CD4-positive, alpha-beta T cell treated with Interleukin-17A for 4 hours (primary cell): ENCODE measurements around the gene FLYWCH1.
"Not testable (repeated sequence)": the region's sequence is repeated elsewhere in the genome, so short reads cannot be mapped to it uniquely, and the experiment has no call there.

Source experiments
- DNase-seq: peaks from one replicate; pipeline ENCODE4 v3.0.0-alpha.2; 2020; ENCODE audit warnings: mixed read lengths

Gene FLYWCH1

DNA sequence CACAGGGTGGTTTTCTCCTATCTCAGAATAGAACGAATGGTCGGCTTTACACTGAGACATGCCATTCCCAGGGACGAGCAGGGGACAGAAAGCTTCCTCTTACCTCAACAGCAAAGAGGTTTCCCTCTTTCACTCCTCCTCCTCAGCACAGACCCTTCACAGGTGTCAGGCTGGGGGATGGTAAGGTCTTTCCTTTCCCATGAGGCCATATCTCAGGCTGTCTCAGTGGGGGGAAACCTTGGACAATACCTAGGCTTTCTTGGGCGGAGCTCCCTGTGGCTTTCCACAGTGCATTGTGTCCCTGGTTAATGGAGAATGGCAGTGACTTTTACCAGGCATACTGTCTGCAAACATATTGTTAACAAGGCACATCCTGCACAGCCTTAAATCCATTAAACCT, 16.4 kb downstream of the FLYWCH1 start:
- DNase-seq: not testable (repeated sequence)

DNA sequence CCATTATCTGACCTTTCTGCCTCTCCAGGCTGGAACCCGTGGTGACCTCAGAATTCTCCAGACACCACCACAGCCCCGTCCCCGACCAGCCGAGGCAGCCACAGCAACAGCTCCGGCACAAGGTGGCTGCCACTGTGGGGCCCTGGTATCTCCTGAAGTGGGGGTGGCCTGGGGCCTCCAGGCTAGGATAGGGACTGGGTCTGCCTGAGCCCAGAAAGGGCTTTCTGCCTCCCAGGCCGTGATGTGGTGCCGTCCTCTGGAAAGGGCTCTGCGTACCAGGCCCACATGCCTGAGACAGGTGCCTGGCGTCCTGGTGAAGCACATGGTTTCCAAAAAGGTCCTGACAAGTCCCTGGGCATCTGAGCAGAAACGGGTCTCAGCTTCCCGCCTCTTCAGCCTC, 17.1 kb downstream of the FLYWCH1 start:
- no peak for DNase-seq

DNA sequence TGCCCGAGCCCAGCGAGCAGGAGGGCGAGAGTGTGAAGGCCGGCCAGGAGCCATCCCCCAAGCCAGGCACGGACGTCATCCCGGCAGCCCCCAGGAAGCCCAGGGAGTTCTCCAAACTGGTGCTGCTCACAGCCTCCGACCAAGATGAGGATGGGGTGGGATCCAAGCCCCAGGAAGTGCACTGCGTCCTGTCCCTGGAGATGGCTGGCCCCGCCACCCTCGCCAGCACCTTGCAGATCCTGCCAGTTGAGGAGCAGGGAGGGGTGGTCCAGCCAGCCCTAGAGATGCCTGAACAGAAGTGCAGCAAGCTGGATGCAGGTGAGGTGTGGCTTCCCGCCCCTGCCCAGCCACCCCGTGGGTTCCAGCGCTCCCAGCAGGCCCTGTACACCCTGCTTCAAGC, 18.0 kb downstream of the FLYWCH1 start:
- DNase-seq: no peak

DNA sequence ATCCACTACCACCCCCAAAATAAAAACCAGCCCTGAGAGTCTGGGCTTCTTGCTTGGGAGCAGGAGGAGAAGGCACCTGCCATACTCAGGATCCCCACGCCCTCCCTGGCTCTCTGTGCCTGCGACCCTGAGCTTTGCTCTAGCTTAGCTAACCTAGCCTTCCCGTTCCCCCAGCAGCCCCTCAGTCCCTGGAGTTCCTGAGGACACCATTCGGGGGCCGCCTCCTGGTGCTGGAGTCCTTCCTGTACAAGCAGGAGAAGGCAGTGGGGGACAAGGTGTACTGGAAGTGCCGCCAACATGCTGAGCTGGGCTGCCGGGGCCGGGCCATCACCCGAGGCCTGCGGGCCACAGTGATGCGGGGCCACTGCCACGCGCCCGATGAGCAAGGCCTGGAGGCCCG, 18.5 kb downstream of the FLYWCH1 start:
- DNase-seq: no peak

DNA sequence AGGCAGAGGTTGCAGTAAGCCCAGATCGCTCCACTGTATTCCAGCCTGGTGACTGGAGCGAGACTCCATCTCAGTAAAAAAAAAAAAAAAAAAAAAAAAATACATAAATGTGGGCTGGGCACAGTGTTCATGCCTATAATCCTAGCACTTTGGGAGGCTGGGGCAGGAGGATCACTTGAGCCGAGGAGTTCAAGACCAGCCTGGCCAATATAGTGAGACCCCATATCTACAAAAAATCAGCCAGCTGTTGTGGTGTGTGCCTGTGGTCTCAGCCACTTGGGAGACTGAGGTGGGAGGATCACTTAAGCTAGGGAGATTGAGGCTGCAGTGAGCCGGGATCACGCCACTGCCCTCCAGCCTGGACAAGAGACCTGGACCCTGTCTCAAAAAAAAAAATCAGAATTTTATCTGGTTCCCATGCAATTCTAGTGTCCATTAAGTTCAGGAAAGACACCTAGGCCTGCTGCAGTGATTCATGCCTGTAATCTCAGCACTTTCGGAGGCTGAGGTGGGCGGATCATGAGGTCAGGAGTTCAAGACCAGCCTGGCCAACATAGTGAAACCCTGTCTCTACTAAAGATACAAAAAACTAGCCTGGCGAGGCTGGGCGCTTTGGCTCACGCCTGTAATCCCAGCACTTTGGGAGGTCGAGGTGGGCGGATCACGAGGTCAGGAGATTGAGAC, 19.6 kb downstream of the FLYWCH1 start:
- not testable (repeated sequence) for DNase-seq

DNA sequence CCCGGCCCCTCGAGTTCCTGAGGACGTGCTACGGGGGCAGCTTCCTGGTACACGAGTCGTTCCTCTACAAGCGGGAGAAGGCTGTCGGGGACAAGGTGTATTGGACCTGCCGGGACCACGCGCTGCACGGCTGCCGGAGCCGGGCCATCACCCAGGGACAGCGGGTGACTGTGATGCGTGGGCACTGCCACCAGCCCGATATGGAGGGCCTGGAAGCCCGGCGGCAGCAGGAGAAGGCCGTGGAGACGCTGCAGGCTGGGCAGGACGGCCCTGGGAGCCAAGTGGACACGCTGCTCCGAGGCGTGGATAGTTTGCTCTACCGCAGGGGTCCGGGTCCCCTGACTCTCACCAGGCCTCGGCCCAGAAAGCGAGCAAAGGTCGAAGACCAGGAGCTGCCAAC, 21.4 kb downstream of the FLYWCH1 start:
- DNase-seq: no peak

DNA sequence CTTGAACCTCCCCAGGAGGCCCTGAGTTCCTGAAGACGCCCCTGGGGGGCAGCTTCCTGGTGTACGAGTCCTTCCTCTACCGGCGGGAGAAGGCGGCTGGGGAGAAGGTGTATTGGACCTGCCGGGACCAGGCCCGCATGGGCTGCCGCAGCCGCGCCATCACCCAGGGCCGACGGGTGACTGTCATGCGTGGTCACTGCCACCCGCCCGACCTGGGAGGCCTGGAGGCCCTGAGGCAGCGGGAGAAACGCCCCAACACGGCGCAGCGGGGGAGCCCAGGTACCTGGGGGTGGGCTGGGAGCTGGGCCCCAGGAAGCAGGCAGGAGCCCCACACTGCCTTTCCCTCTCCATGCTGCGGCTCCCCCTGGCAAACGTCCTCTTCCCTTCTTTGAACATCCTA, 22.0 kb downstream of the FLYWCH1 start:
- DNase-seq: no peak

DNA sequence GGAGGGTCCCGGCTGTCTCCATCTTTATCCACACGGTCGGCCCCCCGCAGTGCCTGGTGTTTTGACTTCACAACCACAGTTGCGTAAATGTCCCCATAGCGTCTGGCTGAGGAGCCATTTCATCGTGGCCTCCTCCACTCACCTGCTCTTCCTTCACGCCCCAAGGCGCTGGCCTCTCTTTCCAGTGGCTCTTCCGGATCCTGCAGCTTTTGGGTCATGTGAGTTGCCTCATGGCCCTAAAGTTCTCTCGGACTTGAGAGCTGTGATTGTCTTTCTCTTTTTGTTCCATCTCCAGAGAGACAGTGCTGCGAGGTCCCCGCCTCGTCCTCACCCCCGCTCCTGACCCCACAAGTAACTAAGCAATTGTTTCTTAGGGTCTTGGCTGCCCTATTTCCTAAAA, 22.7 kb downstream of the FLYWCH1 start:
- no peak for DNase-seq

DNA sequence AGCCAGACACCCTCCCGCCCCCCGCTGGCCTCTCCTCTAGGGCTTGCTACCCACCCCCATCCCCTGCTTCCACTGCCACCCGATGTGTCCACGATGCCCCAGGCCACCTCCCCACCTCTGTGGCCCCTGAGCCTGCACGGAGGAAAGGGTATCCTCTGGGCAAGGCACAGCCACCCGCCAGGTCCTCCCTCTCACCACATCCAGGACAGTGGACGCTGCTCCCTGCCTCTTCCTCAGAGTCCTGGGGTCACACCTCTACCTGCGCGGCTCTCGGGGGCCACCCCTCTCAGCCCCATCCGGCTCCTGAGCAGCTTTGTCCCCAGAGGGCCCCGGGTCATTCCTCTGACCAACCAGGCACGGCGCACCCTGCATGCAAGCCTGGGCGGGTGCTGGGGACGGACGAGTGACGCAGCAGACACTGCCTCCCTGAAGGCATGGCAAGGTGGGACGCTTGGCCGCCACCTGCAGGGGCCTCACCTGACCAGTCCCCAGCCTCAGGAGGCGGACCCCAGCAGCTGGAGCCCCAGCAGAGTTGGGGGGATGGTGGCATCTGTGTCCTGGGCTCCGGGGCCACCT, 24.8 kb downstream of the FLYWCH1 start:
- no peak for DNase-seq

DNA sequence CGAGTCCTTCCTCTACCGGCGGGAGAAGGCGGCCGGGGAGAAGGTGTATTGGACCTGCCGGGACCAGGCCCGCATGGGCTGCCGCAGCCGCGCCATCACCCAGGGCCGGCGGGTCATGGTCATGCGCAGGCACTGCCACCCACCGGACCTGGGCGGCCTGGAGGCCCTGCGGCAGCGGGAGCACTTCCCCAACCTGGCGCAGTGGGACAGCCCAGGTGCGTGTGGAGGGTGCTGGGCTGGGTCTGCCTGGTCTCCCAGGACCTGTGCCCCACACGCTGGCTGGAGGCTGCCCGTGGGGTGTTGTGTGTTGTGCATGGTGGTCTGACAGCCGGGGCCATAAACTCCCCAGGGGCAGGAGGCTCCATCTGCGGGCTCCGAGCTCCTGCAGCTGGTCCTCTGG, 25.4 kb downstream of the FLYWCH1 start:
- DNase-seq: no peak

DNA sequence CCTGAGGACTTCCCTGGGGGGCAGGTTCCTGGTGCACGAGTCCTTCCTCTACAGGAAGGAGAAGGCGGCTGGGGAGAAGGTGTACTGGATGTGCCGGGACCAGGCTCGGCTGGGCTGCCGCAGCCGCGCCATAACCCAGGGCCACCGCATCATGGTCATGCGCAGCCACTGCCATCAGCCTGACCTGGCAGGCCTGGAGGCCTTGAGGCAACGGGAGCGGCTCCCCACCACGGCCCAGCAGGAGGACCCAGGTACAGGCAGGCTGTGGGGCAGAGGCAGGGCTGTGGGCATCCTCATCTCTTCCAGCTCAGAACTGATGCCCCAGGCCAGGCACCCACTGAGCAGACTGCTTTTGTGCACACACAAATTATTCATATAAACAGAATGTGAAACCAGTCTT, 26.5 kb downstream of the FLYWCH1 start:
- DNase-seq: no peak

DNA sequence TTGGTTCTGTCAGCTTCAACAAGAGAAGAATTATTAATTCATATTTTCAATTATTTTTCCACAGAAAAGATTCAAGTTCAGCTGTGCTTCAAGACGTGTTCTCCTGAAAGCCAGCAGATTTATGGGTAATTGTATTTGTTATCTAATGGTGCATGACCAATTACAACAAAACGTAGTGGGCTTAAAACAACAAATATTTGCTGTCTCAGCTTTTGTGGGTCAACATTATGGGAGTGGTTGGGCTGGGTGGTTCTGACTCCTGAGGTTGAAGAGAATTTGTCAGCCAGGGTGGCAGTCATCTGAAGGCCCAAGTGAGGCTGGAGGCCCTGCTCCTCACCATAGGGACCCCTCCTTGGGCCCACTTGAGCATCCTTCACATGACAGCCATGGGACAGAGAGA, 28.2 kb downstream of the FLYWCH1 start:
- DNase-seq: no peak

DNA sequence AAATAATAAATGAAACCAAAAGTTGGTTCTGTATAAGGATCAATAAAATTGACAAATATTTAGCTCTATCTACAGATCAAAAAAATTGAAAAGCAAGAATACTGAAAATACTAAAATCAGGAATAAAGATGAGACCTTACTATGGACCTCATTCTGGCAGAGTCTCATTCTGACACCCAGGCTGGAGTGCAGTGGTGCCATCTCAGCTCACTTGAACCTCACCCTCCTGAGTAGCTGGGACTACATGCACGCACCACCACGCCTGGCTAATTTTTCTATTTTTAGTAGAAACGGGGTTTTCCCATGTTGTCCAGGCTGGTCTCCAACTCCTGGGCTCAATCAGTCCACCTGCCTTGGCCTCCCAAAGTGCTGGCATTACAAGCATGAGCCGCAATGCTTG, 30.3 kb downstream of the FLYWCH1 start:
- DNase-seq: no peak

DNA sequence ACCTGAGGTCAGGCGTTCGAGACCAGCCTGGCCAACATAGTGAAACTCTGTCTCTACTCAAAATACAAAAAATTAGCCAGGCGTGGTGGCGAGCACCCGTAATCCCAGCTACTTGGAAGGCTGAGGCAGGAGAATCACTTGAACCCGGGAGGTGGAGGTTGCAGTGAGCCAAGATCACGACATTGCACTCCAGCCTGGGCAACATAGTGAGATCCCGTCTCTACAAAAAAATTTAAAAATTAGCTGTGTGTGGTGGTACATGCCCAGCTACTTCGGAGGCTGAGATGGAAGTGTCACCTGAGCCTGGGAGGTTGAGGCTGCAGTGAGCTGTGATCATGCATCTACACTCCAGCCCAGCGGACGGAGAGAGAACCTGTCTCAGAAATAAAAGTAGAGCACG, 32.0 kb downstream of the FLYWCH1 start:
- not testable (repeated sequence) for DNase-seq

DNA sequence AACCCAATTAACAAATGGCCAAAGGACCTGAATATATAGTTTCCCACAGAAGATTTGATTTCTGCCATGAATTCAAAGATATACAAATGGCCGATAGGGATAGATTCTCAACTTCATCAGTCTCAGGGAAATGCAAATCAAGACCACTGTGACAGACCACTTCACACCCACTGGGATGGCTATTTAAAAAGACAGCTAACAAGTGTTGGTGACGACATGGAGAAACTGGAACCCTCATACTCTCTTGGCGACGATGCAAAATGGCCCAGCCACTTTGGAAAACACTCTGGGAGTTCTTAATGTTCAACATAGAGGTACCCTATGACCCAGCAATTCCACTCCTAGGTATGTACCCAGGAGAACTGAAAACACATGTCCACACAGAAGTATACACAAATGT, 34.9 kb downstream of the FLYWCH1 start:
- no peak for DNase-seq

DNA sequence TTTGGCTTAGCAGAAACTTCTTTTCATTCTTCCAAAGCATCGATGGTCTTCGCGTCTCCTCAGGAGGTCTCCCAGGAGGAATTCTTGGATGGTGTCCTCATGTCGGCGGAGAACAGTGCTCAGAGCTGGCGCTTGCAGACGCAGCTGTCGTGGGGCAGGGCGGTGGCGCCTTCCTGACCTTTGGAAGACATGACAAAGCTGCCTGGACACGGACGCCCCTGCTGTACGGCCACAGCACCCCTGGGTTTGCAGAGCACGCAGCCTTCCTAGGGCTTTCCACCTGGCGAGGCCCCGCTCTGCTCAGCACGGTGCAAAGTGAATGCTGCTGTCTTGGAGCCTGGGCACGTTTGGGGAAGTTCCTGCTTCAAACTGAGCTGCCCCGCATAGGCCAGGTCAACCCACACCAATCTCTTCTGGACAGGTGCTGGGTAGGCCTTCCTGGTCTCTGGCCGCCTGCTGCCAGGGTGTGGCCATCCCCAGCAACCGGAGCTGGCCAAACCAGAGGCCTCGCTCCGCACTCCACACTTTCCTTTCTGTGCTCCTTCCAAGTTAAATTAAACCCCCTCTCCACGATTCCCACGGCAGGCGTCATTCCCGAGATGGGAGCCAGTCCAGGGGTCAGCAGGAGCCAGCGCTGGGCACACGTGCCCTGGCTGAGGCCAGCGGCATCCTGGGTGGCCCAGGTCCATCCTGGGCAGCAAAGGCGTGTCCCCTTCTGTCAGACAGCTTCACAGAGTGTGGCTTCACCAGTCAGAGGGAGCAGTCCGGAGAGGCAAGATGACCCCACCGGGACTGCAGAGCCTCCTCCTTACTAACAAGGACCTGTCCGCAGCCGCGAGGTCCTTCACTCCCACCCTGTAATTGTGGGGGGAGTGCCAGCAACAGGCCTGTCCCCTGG, 37.3 kb downstream of the FLYWCH1 start:
- DNase-seq: no peak

DNA sequence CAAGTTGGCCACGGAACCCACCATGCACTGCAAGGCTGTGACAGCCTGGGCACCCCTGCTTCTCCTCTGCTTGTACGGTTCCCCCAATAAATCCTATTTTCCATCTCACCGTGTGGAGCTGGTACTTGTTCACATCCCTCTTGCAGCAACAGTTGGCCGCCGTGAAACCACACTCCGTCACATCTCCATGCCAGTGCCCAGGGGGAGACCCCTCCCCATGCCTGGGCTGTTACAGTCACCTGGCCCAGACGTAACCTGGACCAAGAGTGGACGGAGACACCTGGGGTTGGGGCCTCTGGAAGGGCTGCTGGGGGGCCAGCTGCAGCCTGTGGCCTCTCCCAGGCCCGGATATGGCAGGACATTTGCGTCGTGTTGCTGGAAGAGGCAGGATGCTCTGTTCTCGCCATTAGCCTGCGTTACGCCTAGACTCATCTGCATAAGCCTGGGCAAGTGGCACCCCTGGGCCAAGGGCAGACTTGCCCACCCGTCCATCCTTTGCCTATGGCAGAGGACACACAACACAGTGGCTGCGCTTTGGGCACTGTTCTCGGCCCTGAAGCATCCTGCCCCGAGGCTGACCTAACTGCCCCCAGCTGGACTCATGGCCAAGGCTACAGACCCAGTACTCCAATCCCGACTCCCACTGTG, 38.1 kb downstream of the FLYWCH1 start:
- DNase-seq: no peak

DNA sequence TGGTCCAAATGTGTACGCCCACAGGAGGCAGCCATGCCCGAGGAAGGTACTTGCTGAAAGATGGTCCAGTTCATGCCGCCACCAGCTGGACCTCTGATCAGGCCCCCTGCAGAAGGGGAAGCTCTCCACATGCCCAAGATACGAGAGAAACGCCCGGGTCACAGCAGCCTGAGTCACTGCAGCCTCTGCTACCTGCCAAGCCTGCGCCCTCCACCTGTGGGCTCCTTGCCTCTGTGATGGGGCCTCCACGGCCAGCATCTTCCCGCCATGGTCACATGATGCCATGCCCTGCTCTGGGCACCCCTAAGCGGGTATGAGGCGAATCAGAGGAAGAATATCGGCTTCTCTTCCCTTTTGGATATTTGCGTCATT, 38.6 kb downstream of the FLYWCH1 start:
- DNase-seq: no peak

DNA sequence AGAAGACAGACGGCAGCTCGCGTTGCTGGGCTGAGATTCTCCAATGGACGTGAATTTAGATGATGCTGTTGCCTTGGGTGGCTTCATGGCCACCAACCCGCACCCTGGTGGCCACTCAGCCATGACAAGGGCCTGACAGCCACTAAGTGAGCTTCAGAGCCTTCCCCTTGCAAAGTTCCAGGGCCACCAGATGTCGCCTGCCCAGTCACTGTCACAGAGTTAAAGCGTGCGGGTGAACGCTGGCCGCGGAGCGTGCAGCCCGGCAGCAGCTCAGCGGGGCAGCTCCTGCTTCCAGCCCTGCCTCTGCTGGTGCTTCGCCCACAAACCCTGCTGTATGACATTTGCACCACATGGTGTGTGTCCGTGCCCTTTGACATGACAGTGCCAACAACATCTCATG, 39.0 kb downstream of the FLYWCH1 start:
- no peak for DNase-seq

DNA sequence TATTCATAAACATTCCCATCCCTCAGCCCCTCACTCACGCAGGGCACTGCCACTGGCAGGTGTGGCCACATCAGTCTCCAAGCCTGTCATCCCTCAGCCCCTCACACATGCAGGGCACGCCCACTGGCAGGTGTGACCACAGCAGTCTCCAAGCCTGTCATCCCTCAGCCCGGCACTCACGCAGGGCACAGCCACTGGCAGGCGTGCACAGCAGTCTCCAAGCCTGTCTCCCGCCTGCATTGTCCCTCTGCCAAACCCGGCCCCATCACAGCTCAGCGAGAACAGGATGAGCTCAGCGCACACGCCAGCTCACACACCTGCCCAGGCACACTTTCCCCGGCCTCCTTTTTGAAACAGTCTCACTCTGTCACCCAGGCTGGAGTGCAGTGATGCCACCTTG, 40.9 kb downstream of the FLYWCH1 start:
- no peak for DNase-seq

DNA sequence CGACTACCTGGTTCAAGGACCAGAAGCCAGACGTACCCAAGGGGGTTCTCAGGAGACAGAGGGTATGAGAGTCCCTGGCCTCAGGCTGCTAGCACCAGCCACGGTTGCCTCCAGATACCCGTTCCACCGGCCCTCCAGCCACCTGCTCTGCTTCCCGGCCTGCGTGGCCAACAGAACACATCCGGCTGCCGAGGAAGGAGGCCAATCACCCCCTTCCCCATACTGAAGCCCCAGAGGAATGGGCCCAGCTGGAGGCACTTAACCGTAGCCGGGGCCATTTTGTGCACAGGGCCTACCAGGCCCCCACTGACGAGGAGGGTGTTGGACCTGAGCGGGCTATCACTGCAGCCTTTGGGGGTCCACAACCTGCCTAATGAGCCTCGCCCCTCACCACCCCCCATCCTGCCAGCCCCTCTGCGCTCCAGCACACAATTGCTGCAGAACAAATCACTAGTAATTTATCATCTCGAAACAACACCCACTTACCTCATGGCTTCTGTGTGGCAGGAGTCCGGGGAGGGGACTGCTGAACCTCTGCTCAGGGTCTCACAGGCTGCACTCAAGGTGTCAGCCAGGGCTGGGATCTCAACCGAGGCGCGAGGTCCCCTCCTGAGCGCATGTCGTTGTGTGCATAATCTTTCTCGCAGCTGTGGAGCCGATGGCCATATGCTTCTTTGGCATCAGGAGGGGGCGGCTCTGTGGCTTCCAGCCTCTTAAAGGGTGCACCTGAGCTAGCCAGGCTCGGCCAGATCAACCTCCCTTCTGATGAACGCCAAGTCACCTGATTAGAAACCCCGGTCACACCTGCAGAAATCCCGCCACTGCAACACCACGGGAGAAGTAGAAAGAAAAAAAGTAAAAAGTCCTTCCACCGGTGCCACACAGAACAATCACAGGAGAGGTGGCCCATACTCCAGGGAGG, 42.2 kb downstream of the FLYWCH1 start:
- no peak for DNase-seq

DNA sequence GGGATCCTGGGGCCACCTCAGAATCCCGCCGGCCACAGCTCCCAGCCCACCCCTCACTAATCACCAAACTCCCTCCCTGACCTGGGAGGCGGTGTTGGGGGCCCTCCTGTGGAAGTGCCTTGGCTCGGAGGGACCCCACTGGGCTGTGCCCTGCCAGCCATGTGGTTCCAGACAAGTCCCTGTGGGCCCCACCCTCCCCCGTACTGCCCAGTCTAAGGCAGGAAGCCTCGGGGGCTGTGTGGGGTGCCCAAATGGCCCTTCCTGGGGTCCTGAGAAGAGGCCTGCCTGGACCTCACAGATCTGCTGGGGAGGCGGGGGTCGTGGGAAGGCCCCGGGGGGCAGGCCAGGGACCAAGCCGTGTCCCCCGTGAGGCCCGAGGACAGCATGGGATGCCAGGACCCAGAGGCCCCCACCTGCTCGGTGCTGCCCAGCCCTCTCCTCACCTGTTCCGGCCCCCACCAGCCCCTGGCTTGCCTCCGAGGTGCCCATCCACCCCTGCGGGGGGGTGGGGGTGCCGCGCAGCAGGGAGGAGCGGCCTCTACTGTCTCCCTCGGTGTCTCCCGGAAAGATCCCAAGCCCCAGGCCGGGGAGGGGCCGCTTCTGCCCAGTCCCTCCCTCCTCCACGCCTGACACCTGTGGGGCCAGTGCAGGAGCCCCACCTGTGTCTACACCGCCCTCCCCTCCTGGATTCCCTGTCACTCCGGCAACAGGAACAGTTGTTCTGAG, 43.1 kb downstream of the FLYWCH1 start:
- no peak for DNase-seq
